Measurements from ENCODE around the gene ZMPSTE24. TPM values are rescaled to one million over a fixed set of nuclear protein-coding genes. Genes with fewer than 3 reads are reported as not detected.
"Not testable (repeated sequence)": the region's sequence is repeated elsewhere in the genome, so short reads cannot be mapped to it uniquely, and the experiment has no call there.

Gene ZMPSTE24
- total RNA-seq (10 to 100 TPM; 18.3 to 19.7 TPM), polyA plus RNA-seq (10 to 100 TPM; 20.8 to 23.6 (median 23.0) TPM), total RNA-seq (12.8 to 106 (median 35.6) reads per million in 6 experiments)

- Mint-ChIP-seq H3K27ac (peak within 1 kb of the TSS; percentile 97 to 100 (median 100)), H3K9me3 (no peaks in the 10 kb centered on the region), H3K4me1 (peaks cover 23 to 68% (median 49%) of the 10 kb centered on the region in 4 donors), H3K36me3 (peaks cover 5 to 26% (median 17%) of the 10 kb centered on the region in 3 donors), H3K4me3 (peak within 1 kb of the TSS; percentile 95 to 99 (median 98)), H3K27me3 (no peaks in the 10 kb centered on the region)
- DNase-seq (peak; percentile 85 to 99 (median 96)), ATAC-seq (peak; percentile 95 to 97)
- POLR2A ChIA-PET: interaction anchor here (0.6 to 2.3 kb wide), 12 partner anchors 11 to 519 kb away, joined by 3 to 13 read pairs (median 5); partner anchors contain the start of genes CAP1, EXO5, PPIE and PPT1
Measured at GRCh38 chr1:40257688-40258444, at the start of gene ZMPSTE24. ZMPSTE24 (plus strand) TSS chr1:40258236; CDS start chr1:40258272, 36 bp downstream.

GRCh38 chr1:40210511-40211204, 47.4 kb upstream of the ZMPSTE24 start:
- no peak for DNase-seq
- Mint-ChIP-seq H3K27me3 (no peaks in the 10 kb centered on the region), H3K9me3 (no peaks in the 10 kb centered on the region), H3K4me1 (peaks cover 0 to 14% (median 8%) of the 10 kb centered on the region in 4 donors), H3K36me3 (peaks cover 0 to 85% (median 11%) of the 10 kb centered on the region in 3 donors), H3K4me3 (peak overlapping the region in 1 of 10 donors; percentile 60), H3K27ac (peak overlapping the region in 2 of 10 donors; percentile 6 to 27)
- no peak for ATAC-seq
- POLR2A ChIA-PET: no interaction called here

- no peak for DNase-seq
- Mint-ChIP-seq H3K4me1 (peaks cover 0 to 6% (median 1%) of the 10 kb centered on the region in 4 donors), H3K27ac (peak overlapping the region in 1 of 10 donors; percentile 48), H3K4me3 (no peak overlapping the region), H3K27me3 (no peaks in the 10 kb centered on the region), H3K36me3 (peaks cover 0 to 63% (median 0%) of the 10 kb centered on the region in 3 donors), H3K9me3 (no peaks in the 10 kb centered on the region)
- ATAC-seq: no peak
- POLR2A ChIA-PET: no interaction called here
Measured at GRCh38 chr1:40218333-40218732, 39.7 kb upstream of the ZMPSTE24 start.

- DNase-seq, POLR2A ChIA-PET, H3K4me1 Mint-ChIP-seq, H3K27me3 Mint-ChIP-seq, H3K9me3 Mint-ChIP-seq, H3K4me3 Mint-ChIP-seq, ATAC-seq: not testable (repeated sequence)
- Mint-ChIP-seq H3K27ac (peak overlapping the region in 1 of 10 donors; percentile 16), H3K36me3 (peaks cover 0 to 53% (median 8%) of the 10 kb centered on the region in 3 donors)
Measured at GRCh38 chr1:40221471-40221905, 36.5 kb upstream of the ZMPSTE24 start.

- peak overlapping the region in 1 of 10 donors; percentile 6 for H3K27ac Mint-ChIP-seq
- DNase-seq (no peak), ATAC-seq (no peak)
- peaks cover 0 to 48% (median 8%) of the 10 kb centered on the region in 3 donors for H3K36me3 Mint-ChIP-seq
- H3K4me1 Mint-ChIP-seq: peaks cover 0 to 3% (median 1%) of the 10 kb centered on the region in 4 donors
- no peaks in the 10 kb centered on the region for H3K27me3 Mint-ChIP-seq
- H3K9me3 Mint-ChIP-seq: no peaks in the 10 kb centered on the region
- POLR2A ChIA-PET: no interaction called here
- H3K4me3 Mint-ChIP-seq: no peak overlapping the region
Measured at GRCh38 chr1:40221977-40222772, 35.9 kb upstream of the ZMPSTE24 start.

GRCh38 chr1:40224040-40224439, 34.0 kb upstream of the ZMPSTE24 start:
- no peaks in the 10 kb centered on the region for H3K27me3 Mint-ChIP-seq
- no peak for ATAC-seq
- no peak overlapping the region for H3K27ac Mint-ChIP-seq
- no peak overlapping the region for H3K4me3 Mint-ChIP-seq
- peaks cover 0 to 54% (median 12%) of the 10 kb centered on the region in 3 donors for H3K36me3 Mint-ChIP-seq
- POLR2A ChIA-PET: interaction anchor here (0.6 kb wide), 1 partner anchor 25 kb away, joined by 3 read pairs; no protein-coding TSS in a partner anchor
- H3K4me1 Mint-ChIP-seq: peaks cover 0 to 3% (median 1%) of the 10 kb centered on the region in 4 donors
- no peaks in the 10 kb centered on the region for H3K9me3 Mint-ChIP-seq
- DNase-seq: no peak

GRCh38 chr1:40226192-40226591, 31.8 kb upstream of the ZMPSTE24 start:
- peaks cover 0 to 5% (median 0%) of the 10 kb centered on the region in 9 donors for H3K9me3 Mint-ChIP-seq
- DNase-seq (no peak), ATAC-seq (no peak)
- no peaks in the 10 kb centered on the region for H3K27me3 Mint-ChIP-seq
- POLR2A ChIA-PET: no interaction called here
- H3K4me3 Mint-ChIP-seq: no peak overlapping the region
- H3K36me3 Mint-ChIP-seq: peaks cover 6 to 54% (median 20%) of the 10 kb centered on the region in 3 donors
- no peak overlapping the region for H3K27ac Mint-ChIP-seq
- H3K4me1 Mint-ChIP-seq: peaks cover 0 to 5% (median 2%) of the 10 kb centered on the region in 4 donors

- H3K36me3 Mint-ChIP-seq: peaks cover 17 to 85% (median 61%) of the 10 kb centered on the region in 3 donors
- H3K27me3 Mint-ChIP-seq: no peaks in the 10 kb centered on the region
- no peak overlapping the region for H3K4me3 Mint-ChIP-seq
- POLR2A ChIA-PET: interaction anchor here (0.6 kb wide), 1 partner anchor 96 kb away, joined by 4 read pairs; no protein-coding TSS in a partner anchor
- DNase-seq (peak in 5 of 10 donors; percentile 4 to 35 (median 27)), ATAC-seq (peak in 1 of 2 donors; percentile 35)
- H3K4me1 Mint-ChIP-seq: peaks cover 0 to 16% (median 6%) of the 10 kb centered on the region in 4 donors
- H3K9me3 Mint-ChIP-seq: peaks cover 0 to 6% (median 0%) of the 10 kb centered on the region in 9 donors
- H3K27ac Mint-ChIP-seq: peak overlapping the region in 2 of 10 donors; percentile 32 to 44
Measured at GRCh38 chr1:40232444-40232843, 25.6 kb upstream of the ZMPSTE24 start.

GRCh38 chr1:40239626-40240025, 18.4 kb upstream of the ZMPSTE24 start:
- ATAC-seq (no peak), DNase-seq (no peak)
- Mint-ChIP-seq H3K36me3 (peaks cover 7 to 37% (median 37%) of the 10 kb centered on the region in 3 donors), H3K9me3 (peaks cover 0 to 3% (median 0%) of the 10 kb centered on the region in 9 donors), H3K27me3 (no peaks in the 10 kb centered on the region), H3K4me3 (no peak overlapping the region), H3K4me1 (peaks cover 4 to 16% (median 8%) of the 10 kb centered on the region in 4 donors), H3K27ac (peak overlapping the region in 2 of 10 donors; percentile 6 to 13)
- POLR2A ChIA-PET: no interaction called here

GRCh38 chr1:40240390-40240789, 17.6 kb upstream of the ZMPSTE24 start:
- POLR2A ChIA-PET: no interaction called here
- H3K9me3 Mint-ChIP-seq: peaks cover 0 to 3% (median 0%) of the 10 kb centered on the region in 9 donors
- peaks cover 7 to 36% (median 30%) of the 10 kb centered on the region in 3 donors for H3K36me3 Mint-ChIP-seq
- ATAC-seq: no peak
- H3K4me1 Mint-ChIP-seq: peaks cover 4 to 16% (median 8%) of the 10 kb centered on the region in 4 donors
- H3K4me3 Mint-ChIP-seq: no peak overlapping the region
- H3K27me3 Mint-ChIP-seq: no peaks in the 10 kb centered on the region
- H3K27ac Mint-ChIP-seq: peak overlapping the region in 2 of 10 donors; percentile 13 to 58
- DNase-seq: no peak

GRCh38 chr1:40241362-40241761, 16.7 kb upstream of the ZMPSTE24 start:
- peaks cover 7 to 26% (median 20%) of the 10 kb centered on the region in 3 donors for H3K36me3 Mint-ChIP-seq
- H3K4me1 Mint-ChIP-seq: peaks cover 7 to 16% (median 8%) of the 10 kb centered on the region in 4 donors
- H3K27ac Mint-ChIP-seq: peak overlapping the region in 7 of 10 donors; percentile 1 to 81 (median 21)
- H3K9me3 Mint-ChIP-seq: peaks cover 0 to 3% (median 0%) of the 10 kb centered on the region in 9 donors
- H3K4me3 Mint-ChIP-seq: no peak overlapping the region
- DNase-seq (no peak), ATAC-seq (no peak)
- no peaks in the 10 kb centered on the region for H3K27me3 Mint-ChIP-seq
- POLR2A ChIA-PET: interaction anchor here (1.0 kb wide), 1 partner anchor 16 kb away, joined by 5 read pairs; no protein-coding TSS in a partner anchor
